Naive thymus-derived CD4-positive, alpha-beta T cell (primary cell): ENCODE data around the gene SPC24. TPM values are rescaled to one million over a fixed set of nuclear protein-coding genes. Genes with fewer than 3 reads are reported as not detected.
"Not testable (repeated sequence)": the region's sequence is repeated elsewhere in the genome, so short reads cannot be mapped to it uniquely, and the experiment has no call there.

Source experiments
- ATAC-seq: fragments of 150-1000 bp; cut with Tn5 transposase; 2 replicates; pipeline ENCODE4 v1.10.0; 2021; ENCODE audit warnings: mild to moderate bottlenecking, moderate library complexity
- CTCF ChIA-PET: fragments of 350-600 bp; sonication (Branson Sonifier 250); formaldehyde crosslinking; loops from one replicate; lab custom pipeline; 2021; ENCODE audit warnings: antibody characterized with exemption; lab: Charles Lee
- POLR2A ChIA-PET: fragments of 350-600 bp; sonication (Branson Sonifier 250); formaldehyde crosslinking; loops from one replicate; lab custom pipeline; 2021; ENCODE audit warnings: antibody characterized with exemption, inconsistent platforms; lab: Charles Lee
- DNase-seq, 9 donors: peaks; one replicate each; pipeline versions ENCODE4 v3.0.0 to v3.0.0-alpha.2; 2020 to 2022; ENCODE audit warnings: mixed read lengths in 1 of 9
- H3K27ac ChIP-seq: one replicate; pipeline ENCODE4 v1.7.0; 2013; ENCODE audit warnings: mild to moderate bottlenecking, low read depth, low read length, moderate library complexity
- H3K27me3 ChIP-seq, 2 donors: one replicate each; pipeline ENCODE4 v1.7.0; 2013; ENCODE audit warnings: low read length in 2 of 2, mild to moderate bottlenecking in 2 of 2, moderate library complexity in 2 of 2; ENCODE audit not compliant: control insufficient read depth in 2 of 2, insufficient read depth in 2 of 2
- H3K36me3 ChIP-seq, 3 experiments: 1 replicate in 2 of 3; 2 replicates in 1 of 3; pipeline ENCODE4 v1.7.0; 2013; ENCODE audit warnings: low read length in 3 of 3, mild to moderate bottlenecking in 3 of 3, moderate library complexity in 1 of 3; ENCODE audit not compliant: insufficient read depth in 3 of 3, control insufficient read depth in 2 of 3
- H3K4me1 ChIP-seq, 2 donors: one replicate each; pipeline ENCODE4 v1.7.0; 2013; ENCODE audit warnings: low read length in 2 of 2, mild to moderate bottlenecking in 2 of 2, moderate library complexity in 1 of 2; ENCODE audit not compliant: control insufficient read depth in 2 of 2, insufficient read depth in 2 of 2
- H3K4me3 ChIP-seq: 2 replicates; pipeline ENCODE4 v1.7.0; 2013; ENCODE audit warnings: mild to moderate bottlenecking, low read length
- H3K9me3 ChIP-seq, 3 experiments: 1 replicate in 2 of 3; 2 replicates in 1 of 3; pipeline ENCODE4 v1.7.0; 2013; ENCODE audit warnings: low read length in 3 of 3; ENCODE audit not compliant: control insufficient read depth in 2 of 3
- H3K27ac Mint-ChIP-seq, 9 donors: one replicate each; pipeline ENCODE4 v1.8.0; 2020 to 2022; ENCODE audit warnings: mixed read lengths in 9 of 9, mild to moderate bottlenecking in 8 of 9, moderate library complexity in 5 of 9, inconsistent platforms in 2 of 9
- H3K27me3 Mint-ChIP-seq, 5 donors: one replicate each; pipeline ENCODE4 v1.8.0; 2021 to 2022; ENCODE audit warnings: mixed read lengths in 5 of 5, mild to moderate bottlenecking in 1 of 5
- H3K36me3 Mint-ChIP-seq, 5 donors: one replicate each; pipeline ENCODE4 v1.8.0; 2020 to 2022; ENCODE audit warnings: mixed read lengths in 5 of 5, mild to moderate bottlenecking in 3 of 5, inconsistent platforms in 1 of 5
- H3K4me1 Mint-ChIP-seq, 7 donors: one replicate each; pipeline ENCODE4 v1.8.0; 2020 to 2022; ENCODE audit warnings: mixed read lengths in 7 of 7, mild to moderate bottlenecking in 3 of 7, inconsistent platforms in 1 of 7
- H3K4me3 Mint-ChIP-seq, 10 donors: one replicate each; pipeline ENCODE4 v1.8.0; 2020 to 2022; ENCODE audit warnings: mild to moderate bottlenecking in 10 of 10, mixed read lengths in 10 of 10, moderate library complexity in 6 of 10, inconsistent platforms in 2 of 10
- H3K9me3 Mint-ChIP-seq, 11 donors: one replicate each; pipeline ENCODE4 v1.8.0; 2020 to 2022; ENCODE audit warnings: mixed read lengths in 11 of 11, mild to moderate bottlenecking in 4 of 11, inconsistent platforms in 1 of 11, moderate library complexity in 1 of 11
- intact Hi-C, 2 donors: fragments of 100-400 bp; cut with micrococcal nuclease; formaldehyde crosslinking; loops; one replicate each; pipeline ENCODE4 v1.15.1; 2023
- polyA plus RNA-seq, 2 donors: library from polyadenylated mRNA; unstranded; fragments of 300-500 nt; fragmentation: Illumina TruSeq; gene quantifications; one replicate each; pipeline ENCODE4 v1.2.3, GENCODE V29; 2021
- total RNA-seq, 6 experiments: library from RNA in 5 of 6; stranded (reverse) in 5 of 6; gene quantifications; 1 replicate in 5 of 6; 2 replicates in 1 of 6; pipeline ENCODE4 v1.2.3 and lab custom pipeline; 2021 to 2026

SPC24 gene
- total and polyA plus RNA-seq, 7 experiments from 2014 or later = 0.33 to 45.4 (median 1.4) TPM; not detected in 1

- ATAC-seq (peak; percentile 77), DNase-seq (peak; percentile 33 to 73 (median 62))
- Histone ChIP-seq H3K36me3 (peaks cover 0 to 59% (median 9%) of the 10 kb centered on the region in 3 experiments), H3K4me1 (no peaks in the 10 kb centered on the region), H3K27ac (no peak overlapping the region), H3K27me3 (no peaks in the 10 kb centered on the region), H3K9me3 (no peaks in the 10 kb centered on the region), H3K4me3 (no peak overlapping the region)
- Mint-ChIP-seq H3K4me3 (no peak overlapping the region), H3K27me3 (no peaks in the 10 kb centered on the region), H3K9me3 (no peaks in the 10 kb centered on the region), H3K4me1 (peaks cover 0 to 9% (median 5%) of the 10 kb centered on the region in 7 donors), H3K36me3 (peaks cover under 1 to 35% (median 17%) of the 10 kb centered on the region in 5 donors), H3K27ac (peak overlapping the region in 3 of 9 donors; percentile 23 to 72 (median 48))
- intact Hi-C loops = loop anchor here (1.0 kb wide), 2 partner anchors 31 to 90 kb away; no protein-coding TSS in a partner anchor
- ChIA-PET CTCF (interaction anchor here (0.6 to 3.1 kb wide), 7 partner anchors 12 to 167 kb away, joined by 3 to 25 read pairs (median 5); no protein-coding TSS in a partner anchor), POLR2A (interaction anchor here (1.2 to 1.6 kb wide), 2 partner anchors 30 to 90 kb away, joined by 5 read pairs; no protein-coding TSS in a partner anchor)
Observed at GRCh38 chr19:11125994-11126685, 29.4 kb downstream of the SPC24 start.

GRCh38 chr19:11124157-11124556, 31.4 kb downstream of the SPC24 start:
- peaks cover 8 to 32% (median 20%) of the 10 kb centered on the region in 5 donors for H3K36me3 Mint-ChIP-seq
- intact Hi-C loops, H3K27ac Mint-ChIP-seq, H3K4me3 ChIP-seq, H3K9me3 Mint-ChIP-seq, H3K4me1 ChIP-seq, H3K27ac ChIP-seq, H3K4me3 Mint-ChIP-seq, H3K27me3 Mint-ChIP-seq, H3K27me3 ChIP-seq, ATAC-seq, DNase-seq, H3K4me1 Mint-ChIP-seq, H3K9me3 ChIP-seq: not testable (repeated sequence)
- ChIA-PET POLR2A (interaction anchor here (1.3 kb wide), 1 partner anchor 34 kb away, joined by 5 read pairs; no protein-coding TSS in a partner anchor), CTCF (interaction anchor here (0.7 to 3.1 kb wide), 4 partner anchors 8 to 88 kb away, joined by 3 to 25 read pairs (median 5); no protein-coding TSS in a partner anchor)
- peaks cover 0 to 61% (median 7%) of the 10 kb centered on the region in 3 experiments for H3K36me3 ChIP-seq

GRCh38 chr19:11123114-11123513, 32.5 kb downstream of the SPC24 start:
- no peaks in the 10 kb centered on the region for H3K4me1 ChIP-seq
- DNase-seq = no peak
- intact Hi-C loops = no loop called here
- H3K4me3 ChIP-seq = no peak overlapping the region
- no peaks in the 10 kb centered on the region for H3K27me3 ChIP-seq
- Mint-ChIP-seq H3K4me3 (no peak overlapping the region), H3K27ac (peak overlapping the region in 1 of 9 donors; percentile 77), H3K4me1 (peaks cover 0 to 7% (median 0%) of the 10 kb centered on the region in 7 donors), H3K9me3 (no peaks in the 10 kb centered on the region), H3K36me3 (peaks cover 8 to 36% (median 23%) of the 10 kb centered on the region in 5 donors), H3K27me3 (no peaks in the 10 kb centered on the region)
- ChIA-PET CTCF (no interaction called here), POLR2A (interaction anchor here (0.6 kb wide), 1 partner anchor 155 kb away, joined by 3 read pairs; no protein-coding TSS in a partner anchor)
- H3K9me3 ChIP-seq = no peaks in the 10 kb centered on the region
- peaks cover 0 to 58% (median 7%) of the 10 kb centered on the region in 3 experiments for H3K36me3 ChIP-seq
- no peak overlapping the region for H3K27ac ChIP-seq
- ATAC-seq = no peak

- H3K36me3 ChIP-seq = peaks cover 0 to 61% (median 7%) of the 10 kb centered on the region in 3 experiments
- POLR2A ChIA-PET, H3K9me3 Mint-ChIP-seq, H3K27ac Mint-ChIP-seq, DNase-seq, H3K4me3 Mint-ChIP-seq, intact Hi-C loops, H3K27me3 ChIP-seq, H3K9me3 ChIP-seq, H3K4me1 ChIP-seq, H3K27me3 Mint-ChIP-seq, H3K4me1 Mint-ChIP-seq, H3K4me3 ChIP-seq, H3K27ac ChIP-seq, ATAC-seq: not testable (repeated sequence)
- peaks cover 8 to 32% (median 24%) of the 10 kb centered on the region in 5 donors for H3K36me3 Mint-ChIP-seq
- CTCF ChIA-PET = interaction anchor here (0.7 kb wide), 1 partner anchor 322 kb away, joined by 4 read pairs; no protein-coding TSS in a partner anchor
Observed at GRCh38 chr19:11121963-11122362, 33.6 kb downstream of the SPC24 start.

- Mint-ChIP-seq H3K27ac (peak overlapping the region in 1 of 9 donors; percentile 48), H3K27me3 (no peaks in the 10 kb centered on the region), H3K36me3 (peaks cover 13 to 45% (median 25%) of the 10 kb centered on the region in 5 donors)
Observed at GRCh38 chr19:11116507-11116906, 39.1 kb downstream of the SPC24 start.

GRCh38 chr19:11115895-11116446, 39.6 kb downstream of the SPC24 start:
- Histone ChIP-seq H3K4me1 (no peaks in the 10 kb centered on the region), H3K27ac (no peak overlapping the region), H3K4me3 (no peak overlapping the region), H3K9me3 (no peaks in the 10 kb centered on the region), H3K36me3 (peaks cover 0 to 91% (median 0%) of the 10 kb centered on the region in 3 experiments), H3K27me3 (no peaks in the 10 kb centered on the region)
- H3K27ac Mint-ChIP-seq = peak overlapping the region in 4 of 9 donors; percentile 23 to 50 (median 42)
- peaks cover 12 to 44% (median 23%) of the 10 kb centered on the region in 5 donors for H3K36me3 Mint-ChIP-seq
- H3K9me3 Mint-ChIP-seq = no peaks in the 10 kb centered on the region
- no peak overlapping the region for H3K4me3 Mint-ChIP-seq
- intact Hi-C loops = no loop called here
- ChIA-PET CTCF (no interaction called here), POLR2A (interaction anchor here (0.8 kb wide), 1 partner anchor 26 kb away, joined by 3 read pairs; the partner anchor contains the start of gene LDLR)
- no peak for ATAC-seq
- H3K4me1 Mint-ChIP-seq = peaks cover 0 to 6% (median 0%) of the 10 kb centered on the region in 7 donors
- DNase-seq = no peak
- no peaks in the 10 kb centered on the region for H3K27me3 Mint-ChIP-seq

More at GRCh38 chr19:11116507-11116906, 39.1 kb downstream of the SPC24 start:
- H3K27me3 ChIP-seq = no peaks in the 10 kb centered on the region
- no peaks in the 10 kb centered on the region for H3K4me1 ChIP-seq
- Mint-ChIP-seq H3K4me3 (no peak overlapping the region), H3K4me1 (peaks cover 0 to 6% (median 0%) of the 10 kb centered on the region in 7 donors), H3K9me3 (no peaks in the 10 kb centered on the region)
- ATAC-seq = no peak
- no peak for DNase-seq
- no peak overlapping the region for H3K4me3 ChIP-seq
- H3K36me3 ChIP-seq = peaks cover 0 to 88% (median 0%) of the 10 kb centered on the region in 3 experiments
- intact Hi-C loops = no loop called here
- POLR2A ChIA-PET = interaction anchor here (0.8 kb wide), 1 partner anchor 27 kb away, joined by 3 read pairs; the partner anchor contains the start of gene LDLR
- CTCF ChIA-PET = no interaction called here
- no peaks in the 10 kb centered on the region for H3K9me3 ChIP-seq
- no peak overlapping the region for H3K27ac ChIP-seq
